MCF 10A (cell line): Measurements from ENCODE around the gene ITGA2. TPM values are rescaled to one million over a fixed set of nuclear protein-coding genes. Genes with fewer than 3 reads are reported as not detected.

Experiments used
- BruUV-seq: library from RNA; stranded (reverse); fragments of 400-500 nt; replicated peaks from 2 replicates; lab custom pipeline; 2021; lab: Mats Ljungman, UMichigan
- CTCF ChIA-PET: fragments of 300-600 bp; sonication (Branson Sonifier 250); formaldehyde crosslinking; extraction: SDS; loops from one replicate; lab custom pipeline; 2021; ENCODE audit warnings: antibody characterized with exemption, inconsistent platforms; lab: Yijun Ruan, JAX
- POLR2A ChIA-PET: fragments of 300-600, 350-650 bp; sonication (Branson Sonifier 250); formaldehyde crosslinking; extraction: SDS; loops from one replicate; lab custom pipeline; 2020; ENCODE audit warnings: antibody characterized with exemption, inconsistent platforms; lab: Yijun Ruan, JAX
- DNase-seq: peaks from one replicate; pipeline ENCODE4 v3.0.0-alpha.2; 2018; ENCODE audit not compliant: unreplicated experiment
- H3K27ac Mint-ChIP-seq: one replicate; pipeline ENCODE4 v1.8.0; 2022; ENCODE audit warnings: mild to moderate bottlenecking, low read depth, mixed read lengths; ENCODE audit not compliant: unreplicated experiment
- H3K27me3 Mint-ChIP-seq: one replicate; pipeline ENCODE4 v1.8.0; 2022; ENCODE audit warnings: mixed read lengths; ENCODE audit not compliant: insufficient read depth, unreplicated experiment
- H3K36me3 Mint-ChIP-seq: one replicate; pipeline ENCODE4 v1.8.0; 2022; ENCODE audit warnings: mild to moderate bottlenecking, moderate library complexity, mixed read lengths; ENCODE audit not compliant: insufficient read depth, unreplicated experiment
- H3K4me1 Mint-ChIP-seq: one replicate; pipeline ENCODE4 v1.8.0; 2022; ENCODE audit warnings: mixed read lengths; ENCODE audit not compliant: insufficient read depth, unreplicated experiment
- H3K4me3 Mint-ChIP-seq: one replicate; pipeline ENCODE4 v1.8.0; 2022; ENCODE audit warnings: mild to moderate bottlenecking, moderate library complexity, mixed read lengths; ENCODE audit not compliant: unreplicated experiment
- H3K9me3 Mint-ChIP-seq: one replicate; pipeline ENCODE4 v1.8.0; 2022; ENCODE audit warnings: mixed read lengths; ENCODE audit not compliant: unreplicated experiment
- intact Hi-C: fragments of 100-400 bp; cut with micrococcal nuclease; formaldehyde crosslinking; loops from 2 replicates; pipeline ENCODE4 v1.14.1; 2022
- total RNA-seq: library from RNA; stranded (reverse); gene quantifications from 2 replicates; pipeline ENCODE4 v1.2.3, GENCODE V29; 2022
- TF ChIP-seq, protein P1 (sequence below): fragments of 200-600 bp; IDR thresholded peaks from one replicate; pipeline ENCODE4 v1.8.0; 2022; ENCODE audit warnings: antibody characterized with exemption, mild to moderate bottlenecking; ENCODE audit not compliant: unreplicated experiment

Gene ITGA2
- total RNA-seq, 1 experiment from 2014 or later, result 16.8 TPM

- TF ChIP-seq, protein P1, sequence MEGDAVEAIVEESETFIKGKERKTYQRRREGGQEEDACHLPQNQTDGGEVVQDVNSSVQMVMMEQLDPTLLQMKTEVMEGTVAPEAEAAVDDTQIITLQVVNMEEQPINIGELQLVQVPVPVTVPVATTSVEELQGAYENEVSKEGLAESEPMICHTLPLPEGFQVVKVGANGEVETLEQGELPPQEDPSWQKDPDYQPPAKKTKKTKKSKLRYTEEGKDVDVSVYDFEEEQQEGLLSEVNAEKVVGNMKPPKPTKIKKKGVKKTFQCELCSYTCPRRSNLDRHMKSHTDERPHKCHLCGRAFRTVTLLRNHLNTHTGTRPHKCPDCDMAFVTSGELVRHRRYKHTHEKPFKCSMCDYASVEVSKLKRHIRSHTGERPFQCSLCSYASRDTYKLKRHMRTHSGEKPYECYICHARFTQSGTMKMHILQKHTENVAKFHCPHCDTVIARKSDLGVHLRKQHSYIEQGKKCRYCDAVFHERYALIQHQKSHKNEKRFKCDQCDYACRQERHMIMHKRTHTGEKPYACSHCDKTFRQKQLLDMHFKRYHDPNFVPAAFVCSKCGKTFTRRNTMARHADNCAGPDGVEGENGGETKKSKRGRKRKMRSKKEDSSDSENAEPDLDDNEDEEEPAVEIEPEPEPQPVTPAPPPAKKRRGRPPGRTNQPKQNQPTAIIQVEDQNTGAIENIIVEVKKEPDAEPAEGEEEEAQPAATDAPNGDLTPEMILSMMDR, result no peak
- Mint-ChIP-seq H3K36me3 (peaks cover 7% of the 10 kb centered on the region), H3K4me3 (no peak overlapping the region), H3K27ac (no peak overlapping the region), H3K4me1 (peaks cover 6% of the 10 kb centered on the region), H3K9me3 (no peaks in the 10 kb centered on the region), H3K27me3 (no peaks in the 10 kb centered on the region)
- CTCF ChIA-PET, result interaction anchor here (1.0 to 1.7 kb wide), 3 partner anchors 8 to 164 kb away, joined by 5 read pairs; no protein-coding TSS in a partner anchor
- BruUV-seq, result no TSS peak
- DNase-seq, result no peak
- intact Hi-C loops, result no loop called here
- POLR2A ChIA-PET, result no interaction called here
Measured at GRCh38 chr5:53112909-53113308, 123.8 kb downstream of the ITGA2 start.

- Mint-ChIP-seq H3K36me3 (peaks cover 7% of the 10 kb centered on the region), H3K27me3 (no peaks in the 10 kb centered on the region), H3K4me3 (no peak overlapping the region), H3K27ac (no peak overlapping the region), H3K4me1 (peaks cover 6% of the 10 kb centered on the region), H3K9me3 (no peaks in the 10 kb centered on the region)
- ChIA-PET CTCF (interaction anchor here (0.7 to 1.0 kb wide), 2 partner anchors 9 to 166 kb away, joined by 3 to 5 read pairs; no protein-coding TSS in a partner anchor), POLR2A (no interaction called here)
- intact Hi-C loops, result no loop called here
- BruUV-seq, result no TSS peak
- TF ChIP-seq, protein P1, result no peak
- no peak for DNase-seq
Measured at GRCh38 chr5:53113947-53114346, 124.8 kb downstream of the ITGA2 start.

GRCh38 chr5:53114988-53115387, 125.8 kb downstream of the ITGA2 start:
- no peak overlapping the region for H3K27ac Mint-ChIP-seq
- peaks cover 7% of the 10 kb centered on the region for H3K36me3 Mint-ChIP-seq
- no peaks in the 10 kb centered on the region for H3K9me3 Mint-ChIP-seq
- BruUV-seq, result no TSS peak
- peak; percentile 24 for DNase-seq
- no peaks in the 10 kb centered on the region for H3K27me3 Mint-ChIP-seq
- H3K4me3 Mint-ChIP-seq, result no peak overlapping the region
- ChIA-PET CTCF (interaction anchor here (0.6 to 2.0 kb wide), 5 partner anchors 8 to 346 kb away, joined by 3 to 12 read pairs (median 3); no protein-coding TSS in a partner anchor), POLR2A (interaction anchor here (0.8 kb wide), 1 partner anchor 9 kb away, joined by 3 read pairs; no protein-coding TSS in a partner anchor)
- peaks cover 6% of the 10 kb centered on the region for H3K4me1 Mint-ChIP-seq
- TF ChIP-seq, protein P1, result peak; percentile 32
- intact Hi-C loops, result no loop called here

GRCh38 chr5:53116597-53116996, 127.4 kb downstream of the ITGA2 start:
- no peak overlapping the region for H3K4me3 Mint-ChIP-seq
- no peaks in the 10 kb centered on the region for H3K27me3 Mint-ChIP-seq
- H3K27ac Mint-ChIP-seq, result no peak overlapping the region
- BruUV-seq, result no TSS peak
- DNase-seq, result no peak
- TF ChIP-seq, protein P1, result no peak
- ChIA-PET POLR2A (no interaction called here), CTCF (interaction anchor here (1.2 to 2.0 kb wide), 4 partner anchors 19 to 1127 kb away, joined by 4 to 12 read pairs (median 5); no protein-coding TSS in a partner anchor)
- no peaks in the 10 kb centered on the region for H3K4me1 Mint-ChIP-seq
- no peaks in the 10 kb centered on the region for H3K36me3 Mint-ChIP-seq
- intact Hi-C loops, result no loop called here
- H3K9me3 Mint-ChIP-seq, result no peaks in the 10 kb centered on the region
